HEK293 (cell line): ENCODE results near the gene IFI6.

Experiments
- CTCF ChIA-PET: fragments of 350-600 bp; formaldehyde crosslinking; extraction: SDS; loops from one replicate; lab custom pipeline; 2021; ENCODE audit warnings: antibody characterized with exemption; lab: Yijun Ruan, JAX
- POLR2A ChIA-PET: fragments of 300-600 bp; formaldehyde crosslinking; extraction: SDS; loops from one replicate; lab custom pipeline; 2020; ENCODE audit warnings: antibody characterized with exemption, inconsistent platforms; lab: Yijun Ruan, JAX
- H3K27ac ChIP-seq: fragments of 200-500 bp; sonication (Bioruptor generic); 2 replicates; pipeline ENCODE4 v1.5.1; 2014; ENCODE audit warnings: low read depth, low read length, control low read depth, inconsistent platforms; ENCODE audit errors: extremely low read depth
- H3K36me3 ChIP-seq, 2 experiments: fragments of 200-500 bp in 1 of 2; sonication (Bioruptor generic) in 1 of 2; 1 replicate in 1 of 2; 2 replicates in 1 of 2; pipeline ENCODE4 v1.5.1; 2014 to 2017; ENCODE audit warnings: inconsistent platforms in 2 of 2, low read length in 2 of 2; ENCODE audit not compliant: control insufficient read depth in 2 of 2, insufficient read depth in 1 of 2
- H3K4me1 ChIP-seq: fragments of 200-500 bp; sonication (Bioruptor generic); 2 replicates; pipeline ENCODE4 v1.5.1; 2014; ENCODE audit warnings: mild to moderate bottlenecking, low read length, inconsistent platforms; ENCODE audit not compliant: control insufficient read depth, insufficient read depth
- H3K4me3 ChIP-seq: 2 replicates; pipeline ENCODE4 v1.5.1; 2011; ENCODE audit warnings: low read depth, mild to moderate bottlenecking, control low read depth, low read length, moderate library complexity
- H3K9me3 ChIP-seq: fragments of 200-500 bp; sonication (Bioruptor generic); 2 replicates; pipeline ENCODE4 v1.5.1; 2014; ENCODE audit warnings: low read depth, low read length, inconsistent platforms; ENCODE audit not compliant: control insufficient read depth, insufficient read depth
- BCL11A ChIP-seq: fragments of 450-650 bp; formaldehyde crosslinking; IDR thresholded peaks from 2 replicates; pipeline ENCODE4 v1.5.1; 2016; ENCODE audit warnings: low read depth, missing biosample characterization, missing genetic modification characterization
- FEZF1 ChIP-seq: fragments of 450-650 bp; formaldehyde crosslinking; IDR thresholded peaks from 2 replicates; pipeline ENCODE4 v1.5.1; 2016; ENCODE audit warnings: missing biosample characterization, missing genetic modification characterization
- IKZF3 ChIP-seq: fragments of 450-650 bp; IDR thresholded peaks from 2 replicates; pipeline ENCODE4 v1.5.0; 2018; ENCODE audit warnings: missing biosample characterization, mild to moderate bottlenecking, missing genetic modification characterization, moderate library complexity
- KLF16 ChIP-seq: fragments of 450-650 bp; formaldehyde crosslinking; IDR thresholded peaks from 2 replicates; pipeline ENCODE4 v1.5.1; 2017; ENCODE audit warnings: missing biosample characterization, missing genetic modification characterization
- KLF17 ChIP-seq: fragments of 450-650 bp; formaldehyde crosslinking; IDR thresholded peaks from 2 replicates; pipeline ENCODE4 v1.5.1; 2016; ENCODE audit warnings: missing biosample characterization, missing genetic modification characterization
- MYNN ChIP-seq: fragments of 450-650 bp; formaldehyde crosslinking; IDR thresholded peaks from 2 replicates; pipeline ENCODE4 v1.5.1; 2016; ENCODE audit warnings: missing biosample characterization, missing genetic modification characterization, borderline replicate concordance
- RBAK ChIP-seq: fragments of 450-650 bp; formaldehyde crosslinking; IDR thresholded peaks from 2 replicates; pipeline ENCODE4 v1.5.1; 2016; ENCODE audit warnings: missing biosample characterization, missing genetic modification characterization
- SALL2 ChIP-seq: fragments of 450-650 bp; formaldehyde crosslinking; IDR thresholded peaks from 2 replicates; pipeline ENCODE4 v1.5.0; 2017; ENCODE audit warnings: missing biosample characterization, mild to moderate bottlenecking, missing genetic modification characterization, borderline replicate concordance
- ZBTB48 ChIP-seq: fragments of 450-650 bp; formaldehyde crosslinking; IDR thresholded peaks from 2 replicates; pipeline ENCODE4 v1.5.1; 2016; ENCODE audit warnings: missing biosample characterization, missing genetic modification characterization
- ZNF133 ChIP-seq: fragments of 450-650 bp; formaldehyde crosslinking; IDR thresholded peaks from 2 replicates; pipeline ENCODE4 v1.5.1; 2016; ENCODE audit warnings: missing biosample characterization, missing genetic modification characterization
- ZNF175 ChIP-seq: fragments of 450-650 bp; formaldehyde crosslinking; IDR thresholded peaks from 2 replicates; pipeline ENCODE4 v1.5.1; 2016; ENCODE audit warnings: missing biosample characterization, missing genetic modification characterization
- ZNF211 ChIP-seq: fragments of 450-650 bp; formaldehyde crosslinking; IDR thresholded peaks from 2 replicates; pipeline ENCODE4 v1.5.1; 2016; ENCODE audit warnings: low read depth, missing biosample characterization, missing genetic modification characterization
- ZNF302 ChIP-seq: fragments of 450-650 bp; formaldehyde crosslinking; IDR thresholded peaks from 2 replicates; pipeline ENCODE4 v1.5.1; 2016; ENCODE audit warnings: missing biosample characterization, missing genetic modification characterization, low read depth
- ZNF558 ChIP-seq: fragments of 450-650 bp; formaldehyde crosslinking; IDR thresholded peaks from 2 replicates; pipeline ENCODE4 v1.5.1; 2016; ENCODE audit warnings: missing biosample characterization, missing genetic modification characterization
- ZNF626 ChIP-seq: fragments of 450-650 bp; sonication (Bioruptor Pico); formaldehyde crosslinking; IDR thresholded peaks from 2 replicates; pipeline ENCODE4 v1.5.1; 2018; ENCODE audit warnings: missing biosample characterization, missing genetic modification characterization, inconsistent platforms
- ZSCAN23 ChIP-seq: fragments of 450-650 bp; formaldehyde crosslinking; IDR thresholded peaks from 2 replicates; pipeline ENCODE4 v1.5.1; 2016; ENCODE audit warnings: missing biosample characterization, missing genetic modification characterization
- TF ChIP-seq, protein P1 (sequence below): fragments of 450-650 bp; formaldehyde crosslinking; IDR thresholded peaks from 2 replicates; pipeline ENCODE4 v1.5.1; 2016; ENCODE audit warnings: missing biosample characterization, missing genetic modification characterization
- TF ChIP-seq, protein P2 (sequence below): fragments of 450-650 bp; formaldehyde crosslinking; IDR thresholded peaks from 2 replicates; pipeline ENCODE4 v1.5.1; 2016; ENCODE audit warnings: missing biosample characterization, missing genetic modification characterization
- TF ChIP-seq, protein P3 (sequence below): fragments of 450-650 bp; formaldehyde crosslinking; IDR thresholded peaks from 2 replicates; pipeline ENCODE4 v1.5.1; 2016; ENCODE audit warnings: missing biosample characterization, missing genetic modification characterization
- TF ChIP-seq, protein P4 (sequence below): fragments of 450-650 bp; formaldehyde crosslinking; IDR thresholded peaks from 2 replicates; pipeline ENCODE4 v1.5.1; 2016; ENCODE audit warnings: missing biosample characterization, missing genetic modification characterization

Gene IFI6

GRCh38 chr1:27638805-27639204, 33.2 kb downstream of the IFI6 start:
- Histone ChIP-seq H3K4me1 (no peaks in the 10 kb centered on the region), H3K27ac (no peak overlapping the region), H3K4me3 (no peak overlapping the region), H3K36me3 (no peaks in the 10 kb centered on the region), H3K9me3 (no peaks in the 10 kb centered on the region)
- TF ChIP-seq, protein P1, sequence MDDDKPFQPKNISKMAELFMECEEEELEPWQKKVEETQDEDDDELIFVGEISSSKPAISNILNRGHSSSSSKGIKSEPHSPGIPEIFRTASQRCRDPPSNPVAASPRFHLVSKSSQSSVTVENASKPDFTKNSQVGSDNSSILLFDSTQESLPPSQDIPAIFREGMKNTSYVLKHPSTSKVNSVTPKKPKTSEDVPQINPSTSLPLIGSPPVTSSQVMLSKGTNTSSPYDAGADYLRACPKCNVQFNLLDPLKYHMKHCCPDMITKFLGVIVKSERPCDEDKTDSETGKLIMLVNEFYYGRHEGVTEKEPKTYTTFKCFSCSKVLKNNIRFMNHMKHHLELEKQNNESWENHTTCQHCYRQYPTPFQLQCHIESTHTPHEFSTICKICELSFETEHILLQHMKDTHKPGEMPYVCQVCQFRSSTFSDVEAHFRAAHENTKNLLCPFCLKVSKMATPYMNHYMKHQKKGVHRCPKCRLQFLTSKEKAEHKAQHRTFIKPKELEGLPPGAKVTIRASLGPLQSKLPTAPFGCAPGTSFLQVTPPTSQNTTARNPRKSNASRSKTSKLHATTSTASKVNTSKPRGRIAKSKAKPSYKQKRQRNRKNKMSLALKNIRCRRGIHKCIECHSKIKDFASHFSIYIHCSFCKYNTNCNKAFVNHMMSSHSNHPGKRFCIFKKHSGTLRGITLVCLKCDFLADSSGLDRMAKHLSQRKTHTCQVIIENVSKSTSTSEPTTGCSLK = no peak
- no peak for TF ChIP-seq SALL2 (tag by site-specific recombination)
- TF ChIP-seq ZNF211 (tag by site-specific recombination) = no peak
- no peak for TF ChIP-seq RBAK (tag by site-specific recombination)
- no peak for TF ChIP-seq ZNF626 (tag by site-specific recombination)
- no peak for TF ChIP-seq ZNF133 (tag by site-specific recombination)
- TF ChIP-seq ZSCAN23 = no peak
- TF ChIP-seq, protein P2, sequence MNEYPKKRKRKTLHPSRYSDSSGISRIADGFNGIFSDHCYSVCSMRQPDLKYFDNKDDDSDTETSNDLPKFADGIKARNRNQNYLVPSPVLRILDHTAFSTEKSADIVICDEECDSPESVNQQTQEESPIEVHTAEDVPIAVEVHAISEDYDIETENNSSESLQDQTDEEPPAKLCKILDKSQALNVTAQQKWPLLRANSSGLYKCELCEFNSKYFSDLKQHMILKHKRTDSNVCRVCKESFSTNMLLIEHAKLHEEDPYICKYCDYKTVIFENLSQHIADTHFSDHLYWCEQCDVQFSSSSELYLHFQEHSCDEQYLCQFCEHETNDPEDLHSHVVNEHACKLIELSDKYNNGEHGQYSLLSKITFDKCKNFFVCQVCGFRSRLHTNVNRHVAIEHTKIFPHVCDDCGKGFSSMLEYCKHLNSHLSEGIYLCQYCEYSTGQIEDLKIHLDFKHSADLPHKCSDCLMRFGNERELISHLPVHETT (tag by site-specific recombination) = no peak
- TF ChIP-seq, protein P3, sequence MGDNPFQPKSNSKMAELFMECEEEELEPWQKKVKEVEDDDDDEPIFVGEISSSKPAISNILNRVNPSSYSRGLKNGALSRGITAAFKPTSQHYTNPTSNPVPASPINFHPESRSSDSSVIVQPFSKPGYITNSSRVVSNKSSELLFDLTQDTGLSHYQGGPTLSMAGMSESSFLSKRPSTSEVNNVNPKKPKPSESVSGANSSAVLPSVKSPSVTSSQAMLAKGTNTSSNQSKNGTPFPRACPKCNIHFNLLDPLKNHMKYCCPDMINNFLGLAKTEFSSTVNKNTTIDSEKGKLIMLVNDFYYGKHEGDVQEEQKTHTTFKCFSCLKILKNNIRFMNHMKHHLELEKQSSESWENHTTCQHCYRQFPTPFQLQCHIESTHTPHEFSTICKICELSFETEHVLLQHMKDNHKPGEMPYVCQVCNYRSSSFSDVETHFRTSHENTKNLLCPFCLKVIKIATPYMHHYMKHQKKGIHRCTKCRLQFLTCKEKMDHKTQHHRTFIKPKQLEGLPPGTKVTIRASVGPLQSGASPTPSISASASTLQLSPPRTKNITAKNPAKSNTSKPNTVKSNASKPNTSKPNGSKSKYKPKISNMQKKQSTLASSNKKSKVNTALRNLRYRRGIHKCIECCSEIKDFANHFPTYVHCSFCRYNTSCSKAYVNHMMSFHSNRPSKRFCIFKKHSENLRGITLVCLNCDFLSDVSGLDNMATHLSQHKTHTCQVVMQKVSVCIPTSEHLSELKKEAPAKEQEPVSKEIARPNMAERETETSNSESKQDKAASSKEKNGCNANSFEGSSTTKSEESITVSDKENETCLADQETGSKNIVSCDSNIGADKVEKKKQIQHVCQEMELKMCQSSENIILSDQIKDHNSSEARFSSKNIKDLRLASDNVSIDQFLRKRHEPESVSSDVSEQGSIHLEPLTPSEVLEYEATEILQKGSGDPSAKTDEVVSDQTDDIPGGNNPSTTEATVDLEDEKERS (tag by site-specific recombination) = no peak
- no peak for TF ChIP-seq ZNF302 (tag by site-specific recombination)
- TF ChIP-seq, protein P4, sequence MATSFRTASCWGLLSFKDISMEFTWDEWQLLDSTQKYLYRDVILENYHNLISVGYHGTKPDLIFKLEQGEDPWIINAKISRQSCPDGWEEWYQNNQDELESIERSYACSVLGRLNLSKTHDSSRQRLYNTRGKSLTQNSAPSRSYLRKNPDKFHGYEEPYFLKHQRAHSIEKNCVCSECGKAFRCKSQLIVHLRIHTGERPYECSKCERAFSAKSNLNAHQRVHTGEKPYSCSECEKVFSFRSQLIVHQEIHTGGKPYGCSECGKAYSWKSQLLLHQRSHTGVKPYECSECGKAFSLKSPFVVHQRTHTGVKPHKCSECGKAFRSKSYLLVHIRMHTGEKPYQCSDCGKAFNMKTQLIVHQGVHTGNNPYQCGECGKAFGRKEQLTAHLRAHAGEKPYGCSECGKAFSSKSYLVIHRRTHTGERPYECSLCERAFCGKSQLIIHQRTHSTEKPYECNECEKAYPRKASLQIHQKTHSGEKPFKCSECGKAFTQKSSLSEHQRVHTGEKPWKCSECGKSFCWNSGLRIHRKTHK = no peak
- TF ChIP-seq BCL11A (tag by site-specific recombination) = no peak
- no peak for TF ChIP-seq MYNN (tag by site-specific recombination)
- no peak for TF ChIP-seq IKZF3 (tag by site-specific recombination)
- TF ChIP-seq ZNF175 (tag by site-specific recombination) = no peak
- no peak for TF ChIP-seq FEZF1
- no peak for TF ChIP-seq ZNF558 (tag by site-specific recombination)
- no peak for TF ChIP-seq KLF17 (tag by site-specific recombination)
- no peak for TF ChIP-seq KLF16 (tag by site-specific recombination)
- TF ChIP-seq ZBTB48 (tag by site-specific recombination) = no peak
- ChIA-PET CTCF (interaction anchor here (1.0 to 2.1 kb wide), 4 partner anchors 10 to 31 kb away, joined by 3 to 8 read pairs (median 6); no protein-coding TSS in a partner anchor), POLR2A (interaction anchor here (0.7 kb wide), 1 partner anchor 33 kb away, joined by 6 read pairs; no protein-coding TSS in a partner anchor)
